Lower leg skin (tissue), 3 donors: Measurements from ENCODE around the gene TACO1.

Source experiments
- POLR2A ChIP-seq, 2 donors: fragments of 450-650 bp; IDR thresholded peaks; one replicate each; pipeline ENCODE4 v1.6.1; 2016 to 2017; ENCODE audit warnings: antibody characterized with exemption in 2 of 2, mild to moderate bottlenecking in 1 of 2, moderate library complexity in 1 of 2
- TF ChIP-seq, protein P1 (sequence below), 3 donors: fragments of 450-650 bp; IDR thresholded peaks; one replicate each; pipeline ENCODE4 v1.5.1; 2016; ENCODE audit warnings: antibody characterized with exemption in 3 of 3, mild to moderate bottlenecking in 3 of 3, moderate library complexity in 2 of 3

- no peak for TF ChIP-seq POLR2A (IDR thresholded peaks at IDR 0.05)
- TF ChIP-seq, protein P1, sequence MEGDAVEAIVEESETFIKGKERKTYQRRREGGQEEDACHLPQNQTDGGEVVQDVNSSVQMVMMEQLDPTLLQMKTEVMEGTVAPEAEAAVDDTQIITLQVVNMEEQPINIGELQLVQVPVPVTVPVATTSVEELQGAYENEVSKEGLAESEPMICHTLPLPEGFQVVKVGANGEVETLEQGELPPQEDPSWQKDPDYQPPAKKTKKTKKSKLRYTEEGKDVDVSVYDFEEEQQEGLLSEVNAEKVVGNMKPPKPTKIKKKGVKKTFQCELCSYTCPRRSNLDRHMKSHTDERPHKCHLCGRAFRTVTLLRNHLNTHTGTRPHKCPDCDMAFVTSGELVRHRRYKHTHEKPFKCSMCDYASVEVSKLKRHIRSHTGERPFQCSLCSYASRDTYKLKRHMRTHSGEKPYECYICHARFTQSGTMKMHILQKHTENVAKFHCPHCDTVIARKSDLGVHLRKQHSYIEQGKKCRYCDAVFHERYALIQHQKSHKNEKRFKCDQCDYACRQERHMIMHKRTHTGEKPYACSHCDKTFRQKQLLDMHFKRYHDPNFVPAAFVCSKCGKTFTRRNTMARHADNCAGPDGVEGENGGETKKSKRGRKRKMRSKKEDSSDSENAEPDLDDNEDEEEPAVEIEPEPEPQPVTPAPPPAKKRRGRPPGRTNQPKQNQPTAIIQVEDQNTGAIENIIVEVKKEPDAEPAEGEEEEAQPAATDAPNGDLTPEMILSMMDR (IDR thresholded peaks at IDR 0.05): no peak
These were observed 33.5 kb downstream of the TACO1 start for GRCh38 chr17:63634163-63634562.
